ENCODE data around the gene LAMB1.

LAMB1 gene

DNA sequence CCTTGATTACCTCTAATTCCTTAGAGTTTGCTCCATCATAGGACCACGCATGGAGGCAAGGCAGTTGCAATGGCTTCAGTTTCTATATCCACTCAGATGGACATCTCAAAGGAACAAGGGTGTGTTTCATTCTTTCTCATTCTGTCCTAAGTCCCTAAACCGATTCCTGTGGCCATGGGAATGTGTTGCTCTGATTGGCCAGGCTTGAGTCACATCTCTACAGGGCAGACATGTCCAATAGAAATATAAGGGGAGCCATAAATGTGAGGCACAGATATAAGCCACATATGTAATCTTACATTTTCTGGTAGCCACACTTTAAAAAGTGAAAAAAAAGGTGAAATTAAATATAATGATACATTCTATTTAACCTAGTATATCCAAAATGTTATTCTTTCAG is 128.8 kb downstream of the LAMB1 start:
- Histone ChIP-seq H3K79me2 (ENCODE audit: low read length) (no peaks in the 10 kb centered on the region), H4K20me1 (ENCODE audit: insufficient read depth, low read length) (no peaks in the 10 kb centered on the region), H3K27ac (ENCODE audit: low read length) (no peak overlapping the region), H3K4me2 (ENCODE audit: low read length) (no peak overlapping the region), H3K9me3 (ENCODE audit: insufficient read depth, low read length) (no peaks in the 10 kb centered on the region), H3K9ac (ENCODE audit: low read length) (no peak overlapping the region), H3K27me3 (ENCODE audit: low read depth, low read length) (peaks cover 23% of the 10 kb centered on the region), H2AFZ (ENCODE audit: low read depth, low read length) (no peak overlapping the region), H3K4me3 (ENCODE audit: low read length) (no peak overlapping the region), H3K36me3 (replicated peaks; ENCODE audit: low read depth, low read length) (no peaks in the 10 kb centered on the region), H3K4me1 (ENCODE audit: low read length) (peaks cover 7% of the 10 kb centered on the region)
- no peak for TF ChIP-seq EZH2phosphoT487 (IDR thresholded peaks at IDR 0.05; ENCODE audit: low read depth)
- no peak for TF ChIP-seq CTCF (IDR thresholded peaks at IDR 0.05; ENCODE audit: low read depth, low read length)

Measured in OCI-LY3 (cell line).